Caco-2 (cell line): Measurements from ENCODE around the gene POLR1C. TPM values are rescaled to one million over a fixed set of nuclear protein-coding genes. Genes with fewer than 3 reads are reported as not detected.

Experiments
- BruUV-seq: library from RNA; stranded (reverse); fragments of 400-500 nt; replicated peaks from 2 replicates; lab custom pipeline; 2021; lab: Mats Ljungman, UMichigan
- CTCF ChIA-PET: fragments of 300-600 bp; sonication (Branson Sonifier 250); formaldehyde crosslinking; loops from one replicate; lab custom pipeline; 2022; ENCODE audit warnings: antibody characterized with exemption; lab: Charles Lee
- POLR2A ChIA-PET: fragments of 300-600 bp; sonication (Branson Sonifier 250); formaldehyde crosslinking; loops from one replicate; lab custom pipeline; 2022; ENCODE audit warnings: antibody characterized with exemption; lab: Charles Lee
- DNase-seq, 2 experiments: peaks; one replicate each; pipeline versions ENCODE4 v3.0.0 to v3.0.0-alpha.2; 2020 to 2022
- H3K27me3 ChIP-seq: replicated peaks from 2 replicates; pipeline ENCODE4 v1.6.0; 2011; ENCODE audit warnings: low read length; ENCODE audit not compliant: control insufficient read depth, insufficient read depth
- H3K36me3 ChIP-seq: 2 replicates; pipeline ENCODE4 v1.5.1; 2011; ENCODE audit warnings: low read length; ENCODE audit not compliant: control insufficient read depth, insufficient read depth
- H3K4me1 ChIP-seq: fragments of 250-450 bp; sonication (Bioruptor Pico); 2 replicates; pipeline ENCODE4 v1.5.1; 2020; ENCODE audit warnings: mild to moderate bottlenecking
- H3K4me3 ChIP-seq: 2 replicates; pipeline ENCODE4 v1.5.1; 2011; ENCODE audit warnings: low read depth, mild to moderate bottlenecking, control low read depth, low read length
- H3K9me3 ChIP-seq: fragments of 250-450 bp; sonication (Bioruptor Pico); 2 replicates; pipeline ENCODE4 v1.5.1; 2020; ENCODE audit warnings: mild to moderate bottlenecking, moderate library complexity
- H3K27ac Mint-ChIP-seq: one replicate; pipeline ENCODE4 v1.8.0; 2022; ENCODE audit warnings: mixed read lengths; ENCODE audit not compliant: unreplicated experiment
- H3K27me3 Mint-ChIP-seq: one replicate; pipeline ENCODE4 v1.8.0; 2022; ENCODE audit warnings: mixed read lengths; ENCODE audit not compliant: insufficient read depth, unreplicated experiment
- H3K36me3 Mint-ChIP-seq: one replicate; pipeline ENCODE4 v1.8.0; 2022; ENCODE audit warnings: mild to moderate bottlenecking, mixed read lengths; ENCODE audit not compliant: insufficient read depth, unreplicated experiment
- H3K4me1 Mint-ChIP-seq: one replicate; pipeline ENCODE4 v1.8.0; 2022; ENCODE audit warnings: low read depth, mixed read lengths; ENCODE audit not compliant: unreplicated experiment
- H3K4me3 Mint-ChIP-seq: one replicate; pipeline ENCODE4 v1.8.0; 2022; ENCODE audit warnings: mild to moderate bottlenecking, moderate library complexity, mixed read lengths; ENCODE audit not compliant: unreplicated experiment
- H3K9me3 Mint-ChIP-seq: one replicate; pipeline ENCODE4 v1.8.0; 2022; ENCODE audit warnings: mixed read lengths; ENCODE audit not compliant: unreplicated experiment
- intact Hi-C: fragments of 100-400 bp; cut with micrococcal nuclease; formaldehyde crosslinking; loops from one replicate; pipeline ENCODE4 v1.10.0; 2022; ENCODE audit not compliant: unreplicated experiment
- total RNA-seq: library from RNA; stranded (reverse); gene quantifications from 2 replicates; pipeline ENCODE4 v1.2.3, GENCODE V29; 2022
- TF ChIP-seq, protein P1 (sequence below), 2 experiments: fragments of 200-600 bp in 1 of 2; IDR thresholded peaks; 1 replicate in 1 of 2; 2 replicates in 1 of 2; pipeline versions ENCODE4 v1.5.1 to v1.8.0; 2011 to 2022; ENCODE audit warnings: antibody characterized with exemption in 1 of 2, control low read depth in 1 of 2, inconsistent platforms in 1 of 2, low read depth in 1 of 2, low read length in 1 of 2, mild to moderate bottlenecking in 1 of 2, moderate library complexity in 1 of 2; ENCODE audit not compliant: insufficient read depth in 1 of 2, severe bottlenecking in 1 of 2, unreplicated experiment in 1 of 2

Gene POLR1C
- total RNA-seq, 1 experiment from 2014 or later, result 43.7 TPM

DNA sequence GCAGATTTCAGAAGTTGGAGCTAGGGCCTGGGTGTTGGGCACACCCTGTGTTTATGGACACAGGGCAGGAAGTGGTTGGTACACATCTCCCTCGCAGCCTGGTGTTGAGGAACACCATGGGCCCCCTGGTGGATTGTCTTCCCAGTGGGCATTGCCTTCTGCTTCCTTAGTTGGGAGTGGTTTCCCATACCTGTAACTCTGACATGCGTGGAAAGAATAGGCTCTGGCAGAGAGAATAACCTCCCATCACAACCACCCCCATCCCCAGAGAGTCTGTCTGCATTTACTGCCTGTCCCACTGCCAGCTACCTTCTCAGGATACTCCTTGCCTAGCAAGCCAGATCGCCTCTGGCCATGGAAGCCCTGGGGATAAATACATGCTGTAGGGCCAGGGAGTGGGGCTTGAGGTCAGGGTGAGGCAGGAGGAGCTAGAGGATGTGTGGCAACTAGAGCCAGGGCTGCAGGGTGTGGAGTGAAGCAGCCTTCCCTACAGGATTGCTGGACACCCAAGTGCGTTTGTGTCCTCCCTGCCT is 21.4 kb upstream of the POLR1C start:
- Mint-ChIP-seq H3K36me3 (peaks cover 21% of the 10 kb centered on the region), H3K27ac (peak overlapping the region; percentile 30), H3K9me3 (no peaks in the 10 kb centered on the region), H3K27me3 (no peaks in the 10 kb centered on the region), H3K4me1 (peaks cover 20% of the 10 kb centered on the region), H3K4me3 (no peak overlapping the region)
- TF ChIP-seq, protein P1, sequence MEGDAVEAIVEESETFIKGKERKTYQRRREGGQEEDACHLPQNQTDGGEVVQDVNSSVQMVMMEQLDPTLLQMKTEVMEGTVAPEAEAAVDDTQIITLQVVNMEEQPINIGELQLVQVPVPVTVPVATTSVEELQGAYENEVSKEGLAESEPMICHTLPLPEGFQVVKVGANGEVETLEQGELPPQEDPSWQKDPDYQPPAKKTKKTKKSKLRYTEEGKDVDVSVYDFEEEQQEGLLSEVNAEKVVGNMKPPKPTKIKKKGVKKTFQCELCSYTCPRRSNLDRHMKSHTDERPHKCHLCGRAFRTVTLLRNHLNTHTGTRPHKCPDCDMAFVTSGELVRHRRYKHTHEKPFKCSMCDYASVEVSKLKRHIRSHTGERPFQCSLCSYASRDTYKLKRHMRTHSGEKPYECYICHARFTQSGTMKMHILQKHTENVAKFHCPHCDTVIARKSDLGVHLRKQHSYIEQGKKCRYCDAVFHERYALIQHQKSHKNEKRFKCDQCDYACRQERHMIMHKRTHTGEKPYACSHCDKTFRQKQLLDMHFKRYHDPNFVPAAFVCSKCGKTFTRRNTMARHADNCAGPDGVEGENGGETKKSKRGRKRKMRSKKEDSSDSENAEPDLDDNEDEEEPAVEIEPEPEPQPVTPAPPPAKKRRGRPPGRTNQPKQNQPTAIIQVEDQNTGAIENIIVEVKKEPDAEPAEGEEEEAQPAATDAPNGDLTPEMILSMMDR (IDR thresholded peaks at IDR 0.05; ENCODE audit: insufficient read depth in 1 of 2, low read depth in 1 of 2, low read length in 1 of 2, severe bottlenecking in 1 of 2, unreplicated experiment in 1 of 2), result peak in 1 of 2 experiments; percentile 21
- CTCF ChIA-PET, result interaction anchor here (1.4 to 2.4 kb wide), 4 partner anchors 11 to 126 kb away, joined by 6 to 19 read pairs (median 10); partner anchors contain the start of genes DLK2 and ZNF318
- Histone ChIP-seq H3K36me3 (peaks cover 3% of the 10 kb centered on the region; the same call in 1 of the 2 replicates), H3K4me3 (no peak overlapping the region), H3K9me3 (no peaks in the 10 kb centered on the region), H3K27me3 (no peaks in the 10 kb centered on the region), H3K4me1 (peaks cover 37% of the 10 kb centered on the region)
- DNase-seq, result no peak
- POLR2A ChIA-PET, result no interaction called here
- BruUV-seq, result no TSS peak
- intact Hi-C loops, result no loop called here

DNA sequence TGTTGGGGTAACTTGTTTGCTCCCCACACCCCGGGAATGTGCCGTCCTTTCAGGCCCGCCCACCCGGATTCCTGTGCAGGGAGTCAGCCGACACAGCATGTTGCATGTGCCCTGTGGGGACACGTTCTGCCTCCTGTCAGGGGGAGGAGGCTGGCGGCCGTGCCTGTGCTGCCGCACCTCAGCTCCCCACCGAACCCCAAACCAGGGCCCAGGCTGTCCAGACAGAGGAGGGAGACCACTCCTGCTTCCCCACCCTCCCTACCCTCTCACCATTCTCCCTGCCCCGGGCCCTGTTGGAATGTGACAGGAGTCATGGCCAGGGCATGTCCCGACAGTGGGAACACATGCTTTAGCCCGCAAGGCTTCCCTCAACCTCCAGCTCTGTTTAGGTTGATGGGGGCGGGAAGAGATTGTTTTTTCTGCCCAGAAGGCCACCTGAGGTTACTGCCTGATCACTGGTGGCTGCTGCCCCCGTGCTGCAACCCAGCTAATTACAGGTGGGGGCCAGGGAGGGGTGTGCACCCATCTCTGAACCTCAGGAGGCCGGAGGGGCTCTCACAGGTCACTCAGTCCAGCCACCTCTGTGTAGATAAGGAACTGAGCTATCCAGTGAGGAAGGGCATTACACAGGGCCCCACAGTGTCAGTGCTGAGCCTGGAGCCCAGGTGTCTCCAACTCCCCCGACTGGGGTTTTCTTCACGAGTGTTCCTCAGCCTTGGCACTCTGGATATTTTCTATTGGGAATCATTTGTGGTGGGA is 20.3 kb upstream of the POLR1C start:
- CTCF ChIA-PET, result interaction anchor here (0.8 to 2.4 kb wide), 11 partner anchors 10 to 233 kb away, joined by 3 to 19 read pairs (median 5); partner anchors contain the start of genes ABCC10, DLK2, TJAP1 and ZNF318
- Histone ChIP-seq H3K9me3 (no peaks in the 10 kb centered on the region), H3K4me1 (peaks cover 37% of the 10 kb centered on the region), H3K4me3 (no peak overlapping the region), H3K27me3 (no peaks in the 10 kb centered on the region), H3K36me3 (peaks cover 3% of the 10 kb centered on the region; the same call in 1 of the 2 replicates)
- no TSS peak for BruUV-seq
- peaks cover 20% of the 10 kb centered on the region for H3K4me1 Mint-ChIP-seq
- POLR2A ChIA-PET, result interaction anchor here (0.5 to 1.0 kb wide), 3 partner anchors 10 to 127 kb away, joined by 3 to 4 read pairs (median 3); partner anchors contain the start of gene ZNF318
- DNase-seq, result peak; percentile 66 to 73
- TF ChIP-seq, protein P1 (IDR thresholded peaks at IDR 0.05; ENCODE audit: insufficient read depth in 1 of 2, low read depth in 1 of 2, low read length in 1 of 2, severe bottlenecking in 1 of 2, unreplicated experiment in 1 of 2), result peak; percentile 49 to 70
- no peaks in the 10 kb centered on the region for H3K9me3 Mint-ChIP-seq
- no peak overlapping the region for H3K4me3 Mint-ChIP-seq
- H3K27ac Mint-ChIP-seq, result no peak overlapping the region
- no peaks in the 10 kb centered on the region for H3K27me3 Mint-ChIP-seq
- peaks cover 21% of the 10 kb centered on the region for H3K36me3 Mint-ChIP-seq
- intact Hi-C loops, result loop anchor here (1.0 kb wide), 1 partner anchor 42 kb away; no protein-coding TSS in a partner anchor

DNA sequence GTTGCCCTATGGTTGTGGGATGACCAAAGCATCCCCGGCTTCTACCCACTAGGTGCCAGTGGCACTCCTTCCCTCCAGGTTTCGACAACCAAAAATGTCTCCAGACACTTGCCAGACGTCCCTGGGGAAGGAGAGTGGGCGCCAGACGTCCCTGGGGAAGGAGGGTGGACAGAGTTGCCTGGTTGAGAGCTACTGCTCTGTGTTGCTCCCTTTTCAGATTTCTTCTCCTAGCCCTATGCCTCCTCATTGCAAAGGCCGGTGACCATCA is 19.8 kb upstream of the POLR1C start:
- H3K9me3 ChIP-seq, result no peaks in the 10 kb centered on the region
- H3K4me1 ChIP-seq, result peaks cover 37% of the 10 kb centered on the region
- CTCF ChIA-PET, result interaction anchor here (1.0 to 2.4 kb wide), 9 partner anchors 10 to 234 kb away, joined by 3 to 19 read pairs (median 5); partner anchors contain the start of genes DLK2 and TJAP1
- Mint-ChIP-seq H3K27me3 (no peaks in the 10 kb centered on the region), H3K4me1 (peaks cover 20% of the 10 kb centered on the region), H3K9me3 (no peaks in the 10 kb centered on the region), H3K4me3 (no peak overlapping the region), H3K36me3 (peaks cover 21% of the 10 kb centered on the region), H3K27ac (no peak overlapping the region)
- H3K36me3 ChIP-seq, result peaks cover 3% of the 10 kb centered on the region; the same call in 1 of the 2 replicates
- POLR2A ChIA-PET, result interaction anchor here (0.5 to 1.0 kb wide), 3 partner anchors 9 to 128 kb away, joined by 3 to 4 read pairs (median 3); partner anchors contain the start of gene ZNF318
- TF ChIP-seq, protein P1 (IDR thresholded peaks at IDR 0.05; ENCODE audit: insufficient read depth in 1 of 2, low read depth in 1 of 2, low read length in 1 of 2, severe bottlenecking in 1 of 2, unreplicated experiment in 1 of 2), result no peak
- BruUV-seq, result no TSS peak
- no peak overlapping the region for H3K4me3 ChIP-seq
- DNase-seq, result no peak
- no peaks in the 10 kb centered on the region for H3K27me3 ChIP-seq
- intact Hi-C loops, result no loop called here
